HepG2 (cell line): ENCODE measurements around the gene OGFR. TPM values are rescaled to one million over a fixed set of nuclear protein-coding genes. Genes with fewer than 3 reads are reported as not detected.

Experiments
- ARNT ChIP-seq: fragments of 450-650 bp; IDR thresholded peaks from 2 replicates; pipeline ENCODE4 v1.6.1; 2017
- ARNT2 ChIP-seq: sonication (generic); formaldehyde crosslinking; IDR thresholded peaks from 2 replicates; pipeline ENCODE4 v1.8.0; 2022; ENCODE audit warnings: mild to moderate bottlenecking, low read depth, missing genetic modification reagents, moderate library complexity
- DR1 ChIP-seq: sonication (generic); formaldehyde crosslinking; IDR thresholded peaks from 2 replicates; pipeline ENCODE4 v1.8.0; 2021; ENCODE audit warnings: mild to moderate bottlenecking, missing genetic modification reagents, inconsistent platforms
- EED ChIP-seq: sonication (generic); formaldehyde crosslinking; IDR thresholded peaks from 2 replicates; pipeline ENCODE4 v1.5.0; 2020; ENCODE audit warnings: mild to moderate bottlenecking, missing genetic modification reagents
- FOXC1 ChIP-seq: sonication (generic); formaldehyde crosslinking; IDR thresholded peaks from 2 replicates; pipeline ENCODE4 v1.8.0; 2022; ENCODE audit warnings: mild to moderate bottlenecking, missing genetic modification reagents, borderline replicate concordance
- GFI1 ChIP-seq: sonication (generic); formaldehyde crosslinking; IDR thresholded peaks from 2 replicates; pipeline ENCODE4 v1.5.0; 2020; ENCODE audit warnings: missing genetic modification reagents, mild to moderate bottlenecking, borderline replicate concordance
- HMG20A ChIP-seq: IDR thresholded peaks from 2 replicates; pipeline ENCODE4 v1.6.1; 2016; ENCODE audit warnings: borderline replicate concordance
- HNRNPL ChIP-seq: fragments of 200-400 bp; formaldehyde crosslinking; IDR thresholded peaks from 2 replicates; pipeline ENCODE4 v1.6.1; 2017; ENCODE audit warnings: mild to moderate bottlenecking, low read depth, low read length
- JDP2 ChIP-seq: sonication (generic); formaldehyde crosslinking; IDR thresholded peaks from 2 replicates; pipeline ENCODE4 v1.8.1; 2022; ENCODE audit warnings: missing genetic modification reagents, borderline replicate concordance
- KAT7 ChIP-seq: IDR thresholded peaks from 2 replicates; pipeline ENCODE4 v1.6.1; 2018; ENCODE audit warnings: borderline replicate concordance, missing compliant biosample characterization
- MTA1 ChIP-seq: sonication (generic); formaldehyde crosslinking; IDR thresholded peaks from 2 replicates; pipeline ENCODE4 v1.4.0; 2020; ENCODE audit warnings: missing genetic modification reagents, mild to moderate bottlenecking, borderline replicate concordance
- NFKBIZ ChIP-seq: IDR thresholded peaks from 2 replicates; pipeline ENCODE4 v1.6.1; 2018; ENCODE audit warnings: missing genetic modification reagents, missing compliant biosample characterization
- SMAD3 ChIP-seq: sonication (generic); formaldehyde crosslinking; IDR thresholded peaks from 2 replicates; pipeline ENCODE4 v1.4.0; 2020; ENCODE audit warnings: missing genetic modification reagents
- SNAPC2 ChIP-seq: sonication (generic); formaldehyde crosslinking; IDR thresholded peaks from 2 replicates; pipeline ENCODE4 v1.8.1; 2022; ENCODE audit warnings: mild to moderate bottlenecking, missing genetic modification reagents
- SP140L ChIP-seq: sonication (generic); formaldehyde crosslinking; IDR thresholded peaks from 2 replicates; pipeline ENCODE4 v1.4.0; 2020; ENCODE audit warnings: missing genetic modification reagents, borderline replicate concordance
- XRCC5 ChIP-seq: fragments of 200-400 bp; formaldehyde crosslinking; optimal IDR thresholded peaks from 2 replicates; pipeline ENCODE3; 2017; ENCODE audit warnings: mild to moderate bottlenecking, low read length
- ZKSCAN1 ChIP-seq: fragments of 150-350 bp; IDR thresholded peaks from 2 replicates; pipeline ENCODE4 v1.6.1; 2014; ENCODE audit warnings: low read length
- ZNF225 ChIP-seq: sonication (generic); formaldehyde crosslinking; IDR thresholded peaks from 2 replicates; pipeline ENCODE4 v1.4.0; 2020; ENCODE audit warnings: mild to moderate bottlenecking, missing genetic modification reagents
- ZNF24 ChIP-seq: fragments of 450-650 bp; IDR thresholded peaks from 2 replicates; pipeline ENCODE4 v1.6.1; 2017; ENCODE audit warnings: antibody characterized with exemption, mild to moderate bottlenecking
- ZNF503 ChIP-seq: sonication (generic); formaldehyde crosslinking; IDR thresholded peaks from 2 replicates; pipeline ENCODE4 v1.4.0; 2020; ENCODE audit warnings: missing genetic modification reagents
- ZNF570 ChIP-seq: sonication (generic); formaldehyde crosslinking; IDR thresholded peaks from 2 replicates; pipeline ENCODE4 v1.4.0; 2020; ENCODE audit warnings: mild to moderate bottlenecking, missing genetic modification reagents, borderline replicate concordance
- ZNF670 ChIP-seq: sonication (generic); formaldehyde crosslinking; IDR thresholded peaks from 2 replicates; pipeline ENCODE4 v1.8.0; 2022; ENCODE audit warnings: mild to moderate bottlenecking, missing genetic modification reagents, borderline replicate concordance
- ZNF7 ChIP-seq: IDR thresholded peaks from 2 replicates; pipeline ENCODE4 v1.6.1; 2016; ENCODE audit warnings: missing biosample characterization, missing genetic modification reagents
- ZNF782 ChIP-seq: sonication (generic); formaldehyde crosslinking; IDR thresholded peaks from 2 replicates; pipeline ENCODE4 v1.4.0; 2020; ENCODE audit warnings: missing genetic modification reagents, mild to moderate bottlenecking, borderline replicate concordance
- ZNF790 ChIP-seq: sonication (generic); formaldehyde crosslinking; IDR thresholded peaks from 2 replicates; pipeline ENCODE4 v1.8.0; 2022; ENCODE audit warnings: missing genetic modification reagents, mild to moderate bottlenecking, borderline replicate concordance
- polyA plus RNA-seq, 8 experiments: library from polyadenylated mRNA; depleted of rRNA in 3 of 8; stranded (reverse) in 7 of 8; unstranded in 1 of 8; fragments of >200 nt; fragmentation: Illumina TruSeq in 4 of 8; extraction: Trizol in 4 of 8; gene quantifications; 2 replicates each; pipeline versions ENCODE4 v1.2.1 to v1.2.3, GENCODE V29; 2011 to 2016; ENCODE audit warnings: low read depth in 4 of 8, missing spikeins in 1 of 8, mixed read lengths in 1 of 8; ENCODE audit not compliant: insufficient read depth in 1 of 8
- total RNA-seq, 5 experiments: library from RNA; depleted of rRNA; stranded (reverse); fragments of >200 nt; fragmentation: Illumina TruSeq; extraction: Trizol; gene quantifications; 2 replicates each; pipeline ENCODE4 v1.2.3, GENCODE V29; 2016; ENCODE audit warnings: low read depth in 1 of 5
- TF ChIP-seq, protein P1 (sequence below): sonication (generic); formaldehyde crosslinking; IDR thresholded peaks from 2 replicates; pipeline ENCODE4 v1.5.0; 2020; ENCODE audit warnings: mild to moderate bottlenecking, missing genetic modification reagents, moderate library complexity
- TF ChIP-seq, protein P2 (sequence below): sonication (generic); formaldehyde crosslinking; IDR thresholded peaks from 2 replicates; pipeline ENCODE4 v1.4.0; 2020; ENCODE audit warnings: missing genetic modification reagents, borderline replicate concordance

The OGFR gene
- total and polyA plus RNA-seq, 2 of the 13 experiments (the other 11 are each of a cell fraction or from before 2014, with no cell fraction given): 47.7 to 81.8 TPM

DNA sequence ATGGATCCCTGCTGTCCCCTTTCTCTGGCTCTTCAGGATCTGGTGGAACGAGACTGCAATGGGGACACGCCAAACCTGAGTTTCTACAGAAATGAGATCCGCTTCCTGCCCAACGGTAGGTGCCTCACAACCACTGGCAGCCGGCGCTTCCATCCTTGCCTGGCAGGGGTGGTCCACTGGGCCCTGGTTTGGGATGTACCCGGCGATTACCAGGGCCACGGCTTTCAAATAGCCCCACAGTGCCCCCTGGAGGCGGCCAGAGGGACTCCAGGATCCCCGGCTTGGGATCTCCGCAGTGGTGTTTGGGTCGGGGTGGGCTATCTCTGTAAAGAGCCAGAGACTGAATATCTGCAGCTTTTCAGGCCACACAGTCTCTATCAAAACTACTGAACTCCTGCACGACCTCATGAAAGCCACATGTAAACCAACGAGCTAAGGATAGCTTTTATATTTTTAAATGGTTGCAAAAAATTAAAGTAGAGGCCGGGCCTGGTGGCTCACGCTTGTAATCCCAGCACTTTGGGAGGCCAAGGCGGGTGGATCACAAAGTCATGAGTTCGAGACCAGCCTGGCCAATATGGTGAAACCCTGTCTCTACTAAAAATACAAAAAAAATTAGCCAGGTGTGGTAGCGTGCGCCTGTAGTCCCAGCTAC lies 3.7 kb downstream of the OGFR start (continued):
- TF ChIP-seq HMG20A (no peak), SP140L (CRISPR knock-in tag) (0 out of 2 replicates have a peak, but pooled peaks have one; percentile 85), DR1 (0 out of 2 replicates have a peak, but pooled peaks have one; percentile 32), ZNF790 (CRISPR knock-in tag) (no peak), ARNT2 (0 out of 2 replicates have a peak, but pooled peaks have one; percentile 33), GFI1 (CRISPR knock-in tag) (no peak), MTA1 (CRISPR knock-in tag) (no peak), ZNF503 (CRISPR knock-in tag) (0 out of 2 replicates have a peak, but pooled peaks have one; percentile 39), EED (0 out of 2 replicates have a peak, but pooled peaks have one; percentile 4), SMAD3 (CRISPR knock-in tag) (no peak), XRCC5 (peak; percentile 96), ZKSCAN1 (no peak), ARNT (no peak), HNRNPL (peak; percentile 86), JDP2 (CRISPR knock-in tag) (no peak), ZNF782 (CRISPR knock-in tag) (no peak), NFKBIZ (CRISPR knock-in tag) (no peak), ZNF7 (no peak), SNAPC2 (CRISPR knock-in tag) (no peak), FOXC1 (CRISPR knock-in tag) (no peak), ZNF24 (0 out of 2 replicates have a peak, but pooled peaks have one; percentile 24), ZNF670 (CRISPR knock-in tag) (no peak), ZNF225 (no peak), KAT7 (no peak), ZNF570 (no peak)
- TF ChIP-seq, protein P1, sequence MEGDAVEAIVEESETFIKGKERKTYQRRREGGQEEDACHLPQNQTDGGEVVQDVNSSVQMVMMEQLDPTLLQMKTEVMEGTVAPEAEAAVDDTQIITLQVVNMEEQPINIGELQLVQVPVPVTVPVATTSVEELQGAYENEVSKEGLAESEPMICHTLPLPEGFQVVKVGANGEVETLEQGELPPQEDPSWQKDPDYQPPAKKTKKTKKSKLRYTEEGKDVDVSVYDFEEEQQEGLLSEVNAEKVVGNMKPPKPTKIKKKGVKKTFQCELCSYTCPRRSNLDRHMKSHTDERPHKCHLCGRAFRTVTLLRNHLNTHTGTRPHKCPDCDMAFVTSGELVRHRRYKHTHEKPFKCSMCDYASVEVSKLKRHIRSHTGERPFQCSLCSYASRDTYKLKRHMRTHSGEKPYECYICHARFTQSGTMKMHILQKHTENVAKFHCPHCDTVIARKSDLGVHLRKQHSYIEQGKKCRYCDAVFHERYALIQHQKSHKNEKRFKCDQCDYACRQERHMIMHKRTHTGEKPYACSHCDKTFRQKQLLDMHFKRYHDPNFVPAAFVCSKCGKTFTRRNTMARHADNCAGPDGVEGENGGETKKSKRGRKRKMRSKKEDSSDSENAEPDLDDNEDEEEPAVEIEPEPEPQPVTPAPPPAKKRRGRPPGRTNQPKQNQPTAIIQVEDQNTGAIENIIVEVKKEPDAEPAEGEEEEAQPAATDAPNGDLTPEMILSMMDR (CRISPR knock-in tag): peak; percentile 95
- TF ChIP-seq, protein P2, sequence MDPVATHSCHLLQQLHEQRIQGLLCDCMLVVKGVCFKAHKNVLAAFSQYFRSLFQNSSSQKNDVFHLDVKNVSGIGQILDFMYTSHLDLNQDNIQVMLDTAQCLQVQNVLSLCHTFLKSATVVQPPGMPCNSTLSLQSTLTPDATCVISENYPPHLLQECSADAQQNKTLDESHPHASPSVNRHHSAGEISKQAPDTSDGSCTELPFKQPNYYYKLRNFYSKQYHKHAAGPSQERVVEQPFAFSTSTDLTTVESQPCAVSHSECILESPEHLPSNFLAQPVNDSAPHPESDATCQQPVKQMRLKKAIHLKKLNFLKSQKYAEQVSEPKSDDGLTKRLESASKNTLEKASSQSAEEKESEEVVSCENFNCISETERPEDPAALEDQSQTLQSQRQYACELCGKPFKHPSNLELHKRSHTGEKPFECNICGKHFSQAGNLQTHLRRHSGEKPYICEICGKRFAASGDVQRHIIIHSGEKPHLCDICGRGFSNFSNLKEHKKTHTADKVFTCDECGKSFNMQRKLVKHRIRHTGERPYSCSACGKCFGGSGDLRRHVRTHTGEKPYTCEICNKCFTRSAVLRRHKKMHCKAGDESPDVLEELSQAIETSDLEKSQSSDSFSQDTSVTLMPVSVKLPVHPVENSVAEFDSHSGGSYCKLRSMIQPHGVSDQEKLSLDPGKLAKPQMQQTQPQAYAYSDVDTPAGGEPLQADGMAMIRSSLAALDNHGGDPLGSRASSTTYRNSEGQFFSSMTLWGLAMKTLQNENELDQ: no peak
